Measurements from ENCODE around the gene ZRANB3. TPM values are rescaled to one million over a fixed set of nuclear protein-coding genes. Genes with fewer than 3 reads are reported as not detected.
"Not testable (repeated sequence)": the region's sequence is repeated elsewhere in the genome, so short reads cannot be mapped to it uniquely, and the experiment has no call there.

ZRANB3 gene
- total and polyA plus RNA-seq, 8 donors, result 0.87 to 16.3 (median 2.6) TPM

DNA sequence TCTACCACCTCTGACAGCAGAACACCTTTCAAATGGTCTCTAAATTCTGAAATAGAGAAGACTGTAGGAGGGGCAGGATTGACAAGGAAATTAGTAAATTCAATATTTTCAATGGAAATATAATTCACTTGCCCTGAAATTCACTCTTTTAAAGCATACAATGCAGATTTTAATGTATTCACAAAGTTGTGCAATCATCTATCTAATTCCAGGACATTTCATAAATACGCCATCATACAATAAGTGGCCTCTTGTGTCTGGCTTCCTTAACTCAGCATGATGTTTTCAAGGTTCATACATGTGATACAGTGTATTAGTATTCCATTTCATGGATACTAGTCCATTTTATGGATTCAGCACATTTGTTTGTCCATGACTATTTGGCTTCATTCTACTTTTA lies 74.2 kb downstream of the ZRANB3 start:
- DNase-seq, result no peak
- Histone ChIP-seq H3K27me3 (no peaks in the 10 kb centered on the region), H3K4me1 (no peaks in the 10 kb centered on the region), H3K36me3 (peaks cover 0 to 8% (median 2%) of the 10 kb centered on the region in 4 donors), H3K9me3 (peaks cover 0 to 31% (median 26%) of the 10 kb centered on the region in 4 donors), H3K27ac (no peak overlapping the region), H3K4me3 (no peak overlapping the region)
- TF ChIP-seq, protein P1, sequence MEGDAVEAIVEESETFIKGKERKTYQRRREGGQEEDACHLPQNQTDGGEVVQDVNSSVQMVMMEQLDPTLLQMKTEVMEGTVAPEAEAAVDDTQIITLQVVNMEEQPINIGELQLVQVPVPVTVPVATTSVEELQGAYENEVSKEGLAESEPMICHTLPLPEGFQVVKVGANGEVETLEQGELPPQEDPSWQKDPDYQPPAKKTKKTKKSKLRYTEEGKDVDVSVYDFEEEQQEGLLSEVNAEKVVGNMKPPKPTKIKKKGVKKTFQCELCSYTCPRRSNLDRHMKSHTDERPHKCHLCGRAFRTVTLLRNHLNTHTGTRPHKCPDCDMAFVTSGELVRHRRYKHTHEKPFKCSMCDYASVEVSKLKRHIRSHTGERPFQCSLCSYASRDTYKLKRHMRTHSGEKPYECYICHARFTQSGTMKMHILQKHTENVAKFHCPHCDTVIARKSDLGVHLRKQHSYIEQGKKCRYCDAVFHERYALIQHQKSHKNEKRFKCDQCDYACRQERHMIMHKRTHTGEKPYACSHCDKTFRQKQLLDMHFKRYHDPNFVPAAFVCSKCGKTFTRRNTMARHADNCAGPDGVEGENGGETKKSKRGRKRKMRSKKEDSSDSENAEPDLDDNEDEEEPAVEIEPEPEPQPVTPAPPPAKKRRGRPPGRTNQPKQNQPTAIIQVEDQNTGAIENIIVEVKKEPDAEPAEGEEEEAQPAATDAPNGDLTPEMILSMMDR (IDR thresholded peaks at IDR 0.05), result no peak
- TF ChIP-seq EP300 (IDR thresholded peaks at IDR 0.05), result no peak
- TF ChIP-seq POLR2A (IDR thresholded peaks at IDR 0.05), result no peak
- TF ChIP-seq POLR2AphosphoS5 (IDR thresholded peaks at IDR 0.05), result no peak
- 93 to 100% (median 98%) methylated on average over 1 of the region's 1 CpG for WGBS, 5 donors
- intact Hi-C loops (cut with DNase I; ENCODE audit: low total_unique reads), result no loop called here

DNA sequence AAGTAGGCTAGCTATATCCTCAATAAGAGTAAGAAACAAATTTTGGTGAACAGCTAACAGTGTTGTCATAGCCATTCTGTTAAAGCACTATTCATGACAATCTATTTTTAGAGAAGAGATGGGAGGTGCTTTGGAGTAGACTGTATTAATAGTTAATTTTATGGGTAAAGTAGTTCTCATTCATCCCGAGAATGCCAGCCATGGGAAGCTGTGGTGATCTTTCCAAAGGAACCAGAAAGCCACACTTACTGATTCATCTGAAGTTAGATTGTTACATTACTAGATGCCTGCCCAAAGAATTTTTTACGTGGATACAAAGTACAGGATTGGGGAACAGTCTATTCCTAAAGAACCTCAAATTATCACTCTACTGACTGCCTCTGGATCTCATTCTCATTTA lies 74.6 kb downstream of the ZRANB3 start:
- Histone ChIP-seq H3K27me3 (no peaks in the 10 kb centered on the region), H3K36me3 (peaks cover 0 to 8% (median 2%) of the 10 kb centered on the region in 4 donors), H3K9me3 (peaks cover 0 to 34% (median 26%) of the 10 kb centered on the region in 4 donors), H3K4me1 (no peaks in the 10 kb centered on the region), H3K27ac (no peak overlapping the region), H3K4me3 (no peak overlapping the region)
- intact Hi-C loops (cut with DNase I; ENCODE audit: low total_unique reads), result no loop called here
- no peak for DNase-seq
- 89 to 98% (median 95%) methylated on average over 2 of the region's 2 CpGs for WGBS, 5 donors
- TF ChIP-seq, protein P1 (IDR thresholded peaks at IDR 0.05), result no peak
- TF ChIP-seq EP300 (IDR thresholded peaks at IDR 0.05) (no peak), POLR2AphosphoS5 (IDR thresholded peaks at IDR 0.05) (no peak), POLR2A (IDR thresholded peaks at IDR 0.05) (no peak)

DNA sequence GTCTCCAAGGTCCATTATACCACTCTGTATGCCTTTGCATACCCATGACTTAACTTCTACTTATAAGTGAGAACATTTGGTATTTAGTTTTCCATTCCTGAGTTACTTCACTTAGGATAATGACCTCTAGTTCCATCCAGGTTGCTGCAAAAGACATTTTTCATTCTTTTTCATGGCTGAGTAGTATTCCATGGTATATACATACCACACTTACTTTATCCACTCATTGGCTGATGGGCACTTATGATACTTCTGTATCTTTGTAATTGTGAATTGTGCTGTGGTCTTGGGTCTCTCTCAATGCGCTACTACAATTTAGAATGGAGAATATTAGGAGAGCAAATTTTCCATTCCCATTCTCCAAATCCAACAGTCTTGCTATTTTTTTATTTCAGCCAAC lies 76.4 kb downstream of the ZRANB3 start:
- Histone ChIP-seq H3K4me3 (no peak overlapping the region), H3K4me1 (no peaks in the 10 kb centered on the region), H3K36me3 (peaks cover 0 to 8% (median 2%) of the 10 kb centered on the region in 4 donors), H3K9me3 (peaks cover 0 to 34% (median 26%) of the 10 kb centered on the region in 4 donors), H3K27me3 (no peaks in the 10 kb centered on the region), H3K27ac (no peak overlapping the region)
- no peak for DNase-seq
- 97 to 100% (median 100%) methylated on average over 1 of the region's 1 CpG for WGBS, 5 donors
- TF ChIP-seq EP300 (IDR thresholded peaks at IDR 0.05) (no peak), POLR2A (IDR thresholded peaks at IDR 0.05) (no peak), POLR2AphosphoS5 (IDR thresholded peaks at IDR 0.05) (no peak)
- intact Hi-C loops (cut with DNase I; ENCODE audit: low total_unique reads), result no loop called here

DNA sequence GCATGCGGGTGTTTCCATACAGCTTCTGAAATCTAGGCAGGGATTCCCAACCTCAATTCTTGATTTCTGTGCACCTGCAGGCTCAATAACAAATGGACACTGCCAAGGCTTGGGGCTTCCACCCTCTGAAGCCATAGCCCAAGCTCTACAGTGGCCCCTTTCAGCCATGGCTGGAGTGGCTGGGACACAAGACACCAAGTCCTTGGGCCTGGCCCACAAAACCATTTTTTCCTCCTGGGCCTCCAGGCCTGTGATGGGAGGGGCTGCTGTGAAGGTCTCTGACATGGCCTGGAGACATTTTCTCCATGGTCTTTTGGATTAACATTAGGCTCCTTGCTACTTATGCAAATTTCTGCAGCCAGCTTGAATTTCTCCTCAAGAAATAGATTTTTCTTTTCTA lies 78.0 kb downstream of the ZRANB3 start:
- H3K4me3 ChIP-seq; DNase-seq; H3K36me3 ChIP-seq; H3K27ac ChIP-seq; H3K27me3 ChIP-seq; intact Hi-C loops (cut with DNase I; ENCODE audit: low total_unique reads); H3K4me1 ChIP-seq: not testable (repeated sequence)
- peaks cover 0 to 34% (median 26%) of the 10 kb centered on the region in 4 donors for H3K9me3 ChIP-seq
- whole genome bisulfite sequencing, 5 donors, result 98 to 100% (median 100%) methylated on average over 1 of the region's 1 CpG

DNA sequence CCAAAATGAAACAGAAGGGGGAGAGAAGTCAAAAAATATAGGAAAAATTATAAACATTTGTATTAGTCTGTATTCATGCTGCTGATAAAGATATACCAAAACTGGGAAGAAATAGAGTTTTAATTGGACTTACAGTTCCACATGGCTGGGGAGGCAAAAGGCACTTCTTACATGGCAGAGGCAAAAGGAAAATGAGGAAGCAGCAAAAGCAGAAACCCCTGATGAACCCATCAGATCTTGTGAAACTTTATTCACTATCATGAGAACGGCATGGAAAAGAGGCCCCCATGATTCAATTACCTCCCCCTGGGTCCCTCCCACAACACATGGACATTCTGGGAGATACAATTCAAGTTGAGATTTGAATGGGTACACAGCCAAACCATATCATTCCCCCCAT lies 79.1 kb downstream of the ZRANB3 start:
- H3K4me1 ChIP-seq, result no peaks in the 10 kb centered on the region
- WGBS, 5 donors, result 85 to 100% (median 94%) methylated on average over 1 of the region's 1 CpG
- H3K4me3 ChIP-seq, result no peak overlapping the region
- H3K27ac ChIP-seq, result no peak overlapping the region
- intact Hi-C loops (cut with DNase I; ENCODE audit: low total_unique reads), result no loop called here
- peaks cover 0 to 34% (median 26%) of the 10 kb centered on the region in 4 donors for H3K9me3 ChIP-seq
- H3K27me3 ChIP-seq, result no peaks in the 10 kb centered on the region
- no peak for DNase-seq
- H3K36me3 ChIP-seq, result peaks cover 0 to 8% (median 2%) of the 10 kb centered on the region in 4 donors
- TF ChIP-seq POLR2AphosphoS5 (IDR thresholded peaks at IDR 0.05), result no peak
- TF ChIP-seq EP300 (IDR thresholded peaks at IDR 0.05), result no peak
- TF ChIP-seq, protein P1 (IDR thresholded peaks at IDR 0.05), result no peak
- no peak for TF ChIP-seq POLR2A (IDR thresholded peaks at IDR 0.05)

DNA sequence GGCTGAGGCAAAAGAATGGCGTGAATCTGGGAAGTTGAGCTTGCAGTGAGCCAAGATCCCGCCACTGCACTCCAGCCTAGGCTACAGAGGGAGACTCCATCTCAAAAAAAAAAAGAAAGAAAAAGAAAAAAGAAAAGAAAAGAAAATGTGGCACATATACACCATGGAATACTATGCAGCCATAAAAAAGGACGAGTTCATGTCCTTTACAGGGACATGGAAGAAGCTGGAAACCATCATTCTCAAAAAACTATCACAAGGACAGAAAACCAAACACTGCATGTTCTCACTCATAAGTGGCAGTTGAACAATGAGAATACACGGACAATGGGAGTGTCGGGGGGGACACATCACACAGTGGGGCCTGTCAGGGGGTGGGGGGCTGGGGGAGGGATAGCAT lies 88.0 kb downstream of the ZRANB3 start:
- H3K4me1 ChIP-seq; H3K9me3 ChIP-seq; H3K27ac ChIP-seq; H3K27me3 ChIP-seq; H3K4me3 ChIP-seq; intact Hi-C loops (cut with DNase I; ENCODE audit: low total_unique reads); DNase-seq; H3K36me3 ChIP-seq: not testable (repeated sequence)
- WGBS, 5 donors, result 95 to 97% (median 96%) methylated on average over 5 of the region's 5 CpGs

DNA sequence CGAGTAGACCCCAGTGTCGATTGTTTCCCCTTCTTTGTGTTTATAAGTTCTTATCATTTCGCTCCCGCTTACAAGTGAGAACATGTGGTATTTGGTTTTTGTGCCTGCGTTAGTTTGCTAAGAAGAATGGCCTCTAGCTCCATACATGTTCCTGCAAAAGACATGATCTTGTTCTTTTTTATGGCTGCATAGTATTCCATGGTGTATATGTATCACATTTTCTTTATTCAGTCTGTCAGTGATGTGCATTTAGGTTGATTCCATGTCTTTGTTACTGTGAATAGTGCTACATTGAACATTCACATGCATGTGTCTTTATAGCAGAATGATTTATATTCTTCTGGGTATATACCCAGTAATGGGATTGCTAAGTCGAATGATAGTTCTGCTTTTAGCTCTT lies 95.9 kb downstream of the ZRANB3 start:
- H3K36me3 ChIP-seq; intact Hi-C loops (cut with DNase I; ENCODE audit: low total_unique reads); H3K4me3 ChIP-seq; H3K27me3 ChIP-seq; H3K27ac ChIP-seq; H3K9me3 ChIP-seq; H3K4me1 ChIP-seq; DNase-seq: not testable (repeated sequence)
- WGBS, 5 donors, result 94 to 96% (median 95%) methylated on average over 6 of the region's 6 CpGs
